ENCODE data around the gene TIGD4. TPM values are rescaled to one million over a fixed set of nuclear protein-coding genes. Genes with fewer than 3 reads are reported as not detected.

TIGD4 gene
- total and polyA plus RNA-seq, 7 donors: 0.25 to 0.83 (median 0.36) TPM; not detected in 2

DNA sequence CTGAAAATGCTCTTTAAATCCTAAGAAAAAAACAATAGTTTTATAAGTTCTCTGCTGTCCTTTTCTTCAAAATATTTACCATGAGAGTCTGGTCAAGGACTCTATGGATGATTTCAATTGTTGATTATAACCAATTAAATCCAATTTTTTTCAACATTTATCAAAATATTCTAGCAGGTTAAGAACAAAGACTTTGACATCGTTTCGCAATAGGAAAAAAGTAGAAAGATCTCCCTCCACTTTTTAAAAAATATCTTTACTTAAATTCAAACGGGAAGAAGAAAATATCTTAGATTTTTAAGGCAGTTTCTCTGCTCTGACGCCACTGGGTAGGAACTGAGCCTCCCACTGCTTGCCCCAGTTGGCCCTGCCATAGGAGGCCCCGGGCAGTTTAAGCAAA, 55.0 kb downstream of the TIGD4 start:
- TF ChIP-seq, protein P1, sequence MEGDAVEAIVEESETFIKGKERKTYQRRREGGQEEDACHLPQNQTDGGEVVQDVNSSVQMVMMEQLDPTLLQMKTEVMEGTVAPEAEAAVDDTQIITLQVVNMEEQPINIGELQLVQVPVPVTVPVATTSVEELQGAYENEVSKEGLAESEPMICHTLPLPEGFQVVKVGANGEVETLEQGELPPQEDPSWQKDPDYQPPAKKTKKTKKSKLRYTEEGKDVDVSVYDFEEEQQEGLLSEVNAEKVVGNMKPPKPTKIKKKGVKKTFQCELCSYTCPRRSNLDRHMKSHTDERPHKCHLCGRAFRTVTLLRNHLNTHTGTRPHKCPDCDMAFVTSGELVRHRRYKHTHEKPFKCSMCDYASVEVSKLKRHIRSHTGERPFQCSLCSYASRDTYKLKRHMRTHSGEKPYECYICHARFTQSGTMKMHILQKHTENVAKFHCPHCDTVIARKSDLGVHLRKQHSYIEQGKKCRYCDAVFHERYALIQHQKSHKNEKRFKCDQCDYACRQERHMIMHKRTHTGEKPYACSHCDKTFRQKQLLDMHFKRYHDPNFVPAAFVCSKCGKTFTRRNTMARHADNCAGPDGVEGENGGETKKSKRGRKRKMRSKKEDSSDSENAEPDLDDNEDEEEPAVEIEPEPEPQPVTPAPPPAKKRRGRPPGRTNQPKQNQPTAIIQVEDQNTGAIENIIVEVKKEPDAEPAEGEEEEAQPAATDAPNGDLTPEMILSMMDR (IDR thresholded peaks at IDR 0.05): no peak
- TF ChIP-seq POLR2A (IDR thresholded peaks at IDR 0.05) (no peak), EP300 (IDR thresholded peaks at IDR 0.05) (no peak)
- Histone ChIP-seq H3K4me1 (no peaks in the 10 kb centered on the region), H3K36me3 (no peaks in the 10 kb centered on the region), H3K9me3 (no peaks in the 10 kb centered on the region), H3K4me3 (no peak overlapping the region), H3K27me3 (no peaks in the 10 kb centered on the region), H3K27ac (no peak overlapping the region)
- intact Hi-C loops (cut with DNase I): no loop called here
- 77% methylated on average over 5 of the region's 5 CpGs for WGBS, 2 donors
- DNase-seq: no peak

DNA sequence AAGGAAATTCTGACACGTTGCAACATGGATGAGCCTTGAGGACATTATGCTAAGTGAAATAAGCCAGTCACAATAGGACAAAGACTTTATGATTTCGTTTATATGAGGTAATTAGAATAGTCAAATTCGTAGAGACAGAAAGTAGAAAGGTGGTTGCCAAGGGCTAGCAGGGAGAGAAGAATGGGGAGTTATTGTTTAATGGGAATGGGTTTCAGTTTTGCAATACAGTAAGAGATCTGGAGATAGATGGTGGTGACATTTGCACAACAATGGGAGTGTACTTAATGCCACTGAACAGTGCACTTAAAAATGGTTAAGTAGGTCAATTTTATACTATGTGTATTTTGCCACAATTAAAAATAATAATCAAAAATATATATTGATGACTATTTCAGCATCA, 56.3 kb downstream of the TIGD4 start:
- intact Hi-C loops (cut with DNase I): no loop called here
- no peak overlapping the region for H3K27ac ChIP-seq
- no peak overlapping the region for H3K4me3 ChIP-seq
- no peaks in the 10 kb centered on the region for H3K4me1 ChIP-seq
- no peaks in the 10 kb centered on the region for H3K27me3 ChIP-seq
- H3K36me3 ChIP-seq: no peaks in the 10 kb centered on the region
- TF ChIP-seq EP300 (IDR thresholded peaks at IDR 0.05) (no peak), POLR2AphosphoS5 (IDR thresholded peaks at IDR 0.05) (no peak), POLR2A (IDR thresholded peaks at IDR 0.05) (no peak)
- TF ChIP-seq, protein P1 (IDR thresholded peaks at IDR 0.05): no peak
- no peak for DNase-seq
- WGBS, 2 donors: 69 to 83% methylated on average over 3 of the region's 3 CpGs
- H3K9me3 ChIP-seq: no peaks in the 10 kb centered on the region

DNA sequence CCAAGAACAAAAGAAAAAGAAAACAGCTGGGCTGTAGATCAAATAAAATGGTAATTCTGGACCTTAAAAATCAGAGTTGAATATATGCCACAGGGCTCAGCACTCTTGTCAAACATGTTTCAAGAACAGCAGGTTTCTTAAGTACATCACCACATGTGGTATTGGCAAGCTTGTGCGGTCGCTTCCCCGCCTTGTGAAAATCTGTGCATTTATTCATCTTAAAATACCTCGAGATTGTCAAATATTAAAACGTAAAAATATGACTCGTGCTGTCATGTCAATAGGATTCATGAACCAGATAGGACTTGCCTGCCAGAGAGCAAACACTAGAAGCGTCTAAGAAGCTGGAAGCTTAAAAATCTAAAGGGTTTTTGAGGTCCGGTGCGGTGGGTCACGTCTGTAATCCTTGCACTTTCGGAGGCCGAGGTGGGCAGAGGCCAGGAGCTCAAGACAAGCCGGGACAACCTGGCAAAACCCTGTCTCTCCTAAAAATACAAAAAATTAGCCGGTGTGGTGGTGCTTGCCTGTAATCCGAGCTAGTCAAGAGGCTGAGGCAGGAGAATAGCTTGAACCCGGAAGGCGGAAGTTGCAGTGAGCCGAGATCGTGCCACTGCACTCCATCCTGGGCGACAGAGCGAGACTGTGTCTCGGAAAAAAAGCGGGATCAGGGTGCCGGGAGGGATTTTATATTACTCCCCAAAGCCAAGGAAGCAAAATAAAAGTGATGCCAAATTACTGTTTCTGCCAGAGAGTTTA, 59.6 kb downstream of the TIGD4 start:
- no peak for TF ChIP-seq POLR2AphosphoS5 (IDR thresholded peaks at IDR 0.05)
- TF ChIP-seq, protein P1 (IDR thresholded peaks at IDR 0.05): no peak
- TF ChIP-seq EP300 (IDR thresholded peaks at IDR 0.05): no peak
- TF ChIP-seq POLR2A (IDR thresholded peaks at IDR 0.05): no peak
- DNase-seq: no peak
- WGBS, 2 donors: 90 to 92% methylated on average over 24 of the region's 24 CpGs
- no peak overlapping the region for H3K4me3 ChIP-seq
- H3K27ac ChIP-seq: no peak overlapping the region
- H3K27me3 ChIP-seq: no peaks in the 10 kb centered on the region
- intact Hi-C loops (cut with DNase I): no loop called here
- H3K9me3 ChIP-seq: no peaks in the 10 kb centered on the region
- H3K4me1 ChIP-seq: no peaks in the 10 kb centered on the region
- H3K36me3 ChIP-seq: no peaks in the 10 kb centered on the region

Other genes starting within 250 kb of the TIGD4 start
- gene FBXW7, start 243.6 kb downstream of the TIGD4 start, total RNA-seq: 100 to 1,000 TPM in 1 of 4 donors, 10 to 100 TPM in 3; 74.9 to 122 (median 81.4) TPM
- 1 to 10 TPM; 3.7 to 8.7 (median 4.8) TPM for gene FBXW7, start 243.6 kb downstream of the TIGD4 start, polyA plus RNA-seq
- under 1 TPM; 0.54 to 0.82 (median 0.63) TPM for gene TMEM154, start 99.7 kb downstream of the TIGD4 start, total RNA-seq
- gene TMEM154, start 99.7 kb downstream of the TIGD4 start, polyA plus RNA-seq: 1 to 10 TPM in 1 of 3 donors, under 1 TPM in 2; under 0.01 to 3.2 (median 0.69) TPM
- gene ARFIP1, start 224 bp upstream of the TIGD4 start, total RNA-seq: 10 to 100 TPM; 22.1 to 33.5 (median 28.3) TPM
- 10 to 100 TPM; 27.4 to 50.9 (median 36.0) TPM for gene ARFIP1, start 224 bp upstream of the TIGD4 start, polyA plus RNA-seq
- 1 to 10 TPM in 2 of 4 donors, under 1 TPM in 2; 0.66 to 2.2 (median 0.94) TPM for gene FHDC1, start 156.6 kb upstream of the TIGD4 start, total RNA-seq
- gene FHDC1, start 156.6 kb upstream of the TIGD4 start, polyA plus RNA-seq: 1 to 10 TPM; 4.2 to 7.2 (median 7.1) TPM